ENCODE data around the gene LHX6.

Gene LHX6

DNA sequence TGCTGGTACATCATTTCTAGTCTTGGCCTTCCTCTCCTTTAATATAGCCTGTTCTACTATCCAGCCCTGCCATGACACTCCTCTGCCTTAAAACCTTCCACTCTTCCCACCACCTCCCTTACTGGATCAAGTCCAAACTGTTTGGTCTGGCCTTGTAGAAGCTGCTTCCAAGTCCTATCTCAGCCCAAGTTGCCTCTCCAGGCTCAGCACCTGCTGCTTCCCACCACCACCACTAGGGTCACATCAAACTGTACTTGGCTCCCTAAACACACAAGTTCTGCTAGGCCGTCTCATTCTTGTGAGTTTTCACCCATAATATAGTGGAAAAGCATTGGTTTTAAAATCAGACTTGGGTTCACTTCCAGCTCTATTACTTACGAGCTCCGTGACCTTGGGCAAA, 70.6 kb downstream of the LHX6 start:
- in situ Hi-C loops (cut with MboI; ENCODE audit: low sequenced_read_pairs), result no loop called here

- in situ Hi-C loops (cut with MboI; ENCODE audit: low sequenced_read_pairs), result no loop called here
Observed at GRCh38 chr9:122155796-122156195, 73.0 kb downstream of the LHX6 start.
